Activated CD4-positive, alpha-beta T cell treated with anti-CD3 and anti-CD28 coated beads for 1 hour (primary cell): Measurements from ENCODE around the gene EPHA4.
A peak's percentile ranks its signal among the peaks of the same experiment; 100 is the strongest.

Experiments used
- DNase-seq: peaks from one replicate; pipeline ENCODE4 v3.0.0-alpha.2; 2020

The EPHA4 gene

GRCh38 chr2:221571025-221571550, 1.0 kb downstream of the EPHA4 start:
- DNase-seq = peak; percentile 8

GRCh38 chr2:221570321-221570935, 1.7 kb downstream of the EPHA4 start:
- no peak for DNase-seq

- no peak for DNase-seq
Measured at GRCh38 chr2:221569871-221570270, 2.2 kb downstream of the EPHA4 start.

GRCh38 chr2:221569425-221569845, 2.7 kb downstream of the EPHA4 start:
- no peak for DNase-seq

- no peak for DNase-seq
Measured at GRCh38 chr2:221568299-221568698, 3.8 kb downstream of the EPHA4 start.

GRCh38 chr2:221567809-221568208, 4.3 kb downstream of the EPHA4 start:
- no peak for DNase-seq

GRCh38 chr2:221567231-221567760, 4.8 kb downstream of the EPHA4 start:
- no peak for DNase-seq

GRCh38 chr2:221563270-221563985, 8.7 kb downstream of the EPHA4 start:
- DNase-seq = no peak

- no peak for DNase-seq
Measured at GRCh38 chr2:221562226-221562625, 9.9 kb downstream of the EPHA4 start.

GRCh38 chr2:221561770-221562169, 10.3 kb downstream of the EPHA4 start:
- no peak for DNase-seq

GRCh38 chr2:221559991-221560390, 12.1 kb downstream of the EPHA4 start:
- DNase-seq = no peak

- DNase-seq = no peak
Measured at GRCh38 chr2:221558107-221558506, 14.0 kb downstream of the EPHA4 start.

- no peak for DNase-seq
Measured at GRCh38 chr2:221555494-221555846, 16.6 kb downstream of the EPHA4 start.

GRCh38 chr2:221554769-221555493, 17.2 kb downstream of the EPHA4 start:
- DNase-seq = no peak

- no peak for DNase-seq
Measured at GRCh38 chr2:221553333-221553732, 18.8 kb downstream of the EPHA4 start.

- DNase-seq = no peak
Measured at GRCh38 chr2:221552291-221552690, 19.8 kb downstream of the EPHA4 start.

GRCh38 chr2:221551864-221552263, 20.2 kb downstream of the EPHA4 start:
- DNase-seq = no peak

GRCh38 chr2:221549143-221549542, 23.0 kb downstream of the EPHA4 start:
- no peak for DNase-seq

GRCh38 chr2:221546505-221547225, 25.4 kb downstream of the EPHA4 start:
- no peak for DNase-seq

GRCh38 chr2:221541131-221541735, 30.9 kb downstream of the EPHA4 start:
- DNase-seq = no peak

GRCh38 chr2:221539246-221539645, 32.9 kb downstream of the EPHA4 start:
- DNase-seq = no peak

- DNase-seq = no peak
Measured at GRCh38 chr2:221535824-221536223, 36.3 kb downstream of the EPHA4 start.
